DOHH2 (cell line): Measurements from ENCODE around the gene C1RL.

Source experiments
- H3F3A ChIP-seq: fragments of 200-600 bp; sonication (generic), shearing (Covaris generic); 2 replicates; pipeline ENCODE4 v1.6.0; 2016; ENCODE audit warnings: antibody characterized with exemption, mild to moderate bottlenecking; ENCODE audit not compliant: control insufficient read depth, insufficient read depth
- H3K27ac ChIP-seq: fragments of 200-600 bp; sonication (generic); 2 replicates; pipeline ENCODE4 v1.5.1; 2014; ENCODE audit warnings: low read depth, mild to moderate bottlenecking, low read length, moderate library complexity
- H3K27me3 ChIP-seq: fragments of 200-600 bp; sonication (generic); 2 replicates; pipeline ENCODE4 v1.6.1; 2014; ENCODE audit warnings: mild to moderate bottlenecking, low read length, mixed read lengths; ENCODE audit not compliant: control insufficient read depth
- H3K36me3 ChIP-seq: fragments of 200-600 bp; sonication (generic); 2 replicates; pipeline ENCODE4 v1.6.1; 2014; ENCODE audit warnings: mild to moderate bottlenecking, low read length, moderate library complexity, mixed read lengths; ENCODE audit not compliant: control insufficient read depth
- H3K4me1 ChIP-seq: fragments of 200-600 bp; sonication (generic); 2 replicates; pipeline ENCODE4 v1.6.1; 2014; ENCODE audit warnings: mild to moderate bottlenecking, low read length, mixed read lengths; ENCODE audit not compliant: control insufficient read depth
- H3K4me2 ChIP-seq: fragments of 200-600 bp; sonication (generic); 2 replicates; pipeline ENCODE4 v1.6.0; 2014; ENCODE audit warnings: mild to moderate bottlenecking, low read length, moderate library complexity
- H3K4me3 ChIP-seq: fragments of 200-600 bp; sonication (generic); 2 replicates; pipeline ENCODE4 v1.5.1; 2014; ENCODE audit warnings: mild to moderate bottlenecking, low read length, mixed read lengths
- H3K79me2 ChIP-seq: fragments of 200-600 bp; sonication (generic); 2 replicates; pipeline ENCODE4 v1.6.1; 2014; ENCODE audit warnings: mild to moderate bottlenecking, low read length, mixed read lengths; ENCODE audit not compliant: control insufficient read depth
- H3K9me2 ChIP-seq: fragments of 200-600 bp; sonication (generic); replicated peaks from 2 replicates; pipeline ENCODE4 v1.6.1; 2014; ENCODE audit warnings: mild to moderate bottlenecking, low read length, mixed read lengths; ENCODE audit not compliant: control insufficient read depth
- H3K9me3 ChIP-seq: fragments of 200-600 bp; sonication (generic); 2 replicates; pipeline ENCODE4 v1.6.1; 2014; ENCODE audit warnings: antibody characterized with exemption, low read length, mixed read lengths; ENCODE audit not compliant: control insufficient read depth, insufficient read depth
- H4K20me1 ChIP-seq: fragments of 200-600 bp; sonication (generic); 2 replicates; pipeline ENCODE4 v1.6.0; 2014; ENCODE audit warnings: low read depth, mild to moderate bottlenecking, antibody characterized with exemption, low read length, moderate library complexity; ENCODE audit not compliant: control insufficient read depth, insufficient read depth
- CTCF ChIP-seq: fragments of 200-600 bp; sonication (generic); IDR thresholded peaks from one replicate; pipeline ENCODE4 v1.5.1; 2014; ENCODE audit warnings: antibody characterized with exemption, mild to moderate bottlenecking, low read depth, low read length; ENCODE audit not compliant: poor library complexity, severe bottlenecking
- EZH2phosphoT487 ChIP-seq: fragments of 200-600 bp; sonication (generic); IDR thresholded peaks from 2 replicates; pipeline ENCODE4 v1.6.1; 2017; ENCODE audit warnings: borderline replicate concordance, mild to moderate bottlenecking, antibody characterized with exemption, low read length, moderate library complexity, mixed read lengths

C1RL gene

GRCh38 chr12:7075939-7076338, 33.1 kb downstream of the C1RL start:
- Histone ChIP-seq H3K9me3 (no peaks in the 10 kb centered on the region), H3K4me2 (no peak overlapping the region), H3K4me1 (no peaks in the 10 kb centered on the region), H3F3A (no peaks in the 10 kb centered on the region), H3K4me3 (no peak overlapping the region), H3K27me3 (peaks cover 18% of the 10 kb centered on the region; the same call in 1 of the 2 replicates), H3K9me2 (no peaks in the 10 kb centered on the region), H3K79me2 (no peaks in the 10 kb centered on the region), H4K20me1 (no peaks in the 10 kb centered on the region), H3K36me3 (no peaks in the 10 kb centered on the region), H3K27ac (no peak overlapping the region)
- TF ChIP-seq EZH2phosphoT487 (no peak), CTCF (no peak)

GRCh38 chr12:7075518-7075917, 33.5 kb downstream of the C1RL start:
- Histone ChIP-seq H3K27me3 (peaks cover 18% of the 10 kb centered on the region; the same call in 1 of the 2 replicates), H3K9me3 (no peaks in the 10 kb centered on the region), H3K79me2 (no peaks in the 10 kb centered on the region), H3F3A (no peaks in the 10 kb centered on the region), H3K9me2 (no peaks in the 10 kb centered on the region), H3K27ac (no peak overlapping the region), H3K4me3 (no peak overlapping the region), H3K4me2 (no peak overlapping the region), H3K36me3 (no peaks in the 10 kb centered on the region), H3K4me1 (no peaks in the 10 kb centered on the region), H4K20me1 (no peaks in the 10 kb centered on the region)
- TF ChIP-seq EZH2phosphoT487 (no peak), CTCF (no peak)

GRCh38 chr12:7073946-7074345, 35.1 kb downstream of the C1RL start:
- no peaks in the 10 kb centered on the region for H3K4me1 ChIP-seq
- no peaks in the 10 kb centered on the region for H3K9me3 ChIP-seq
- no peaks in the 10 kb centered on the region for H3K9me2 ChIP-seq
- H3K4me3 ChIP-seq = no peak overlapping the region
- H3K36me3 ChIP-seq = no peaks in the 10 kb centered on the region
- H3F3A ChIP-seq = no peaks in the 10 kb centered on the region
- no peaks in the 10 kb centered on the region for H3K79me2 ChIP-seq
- H3K4me2 ChIP-seq = no peak overlapping the region
- no peak for TF ChIP-seq CTCF
- no peak for TF ChIP-seq EZH2phosphoT487
- peaks cover 24% of the 10 kb centered on the region; the same call in 1 of the 2 replicates for H3K27me3 ChIP-seq
- H3K27ac ChIP-seq = no peak overlapping the region
- H4K20me1 ChIP-seq = no peaks in the 10 kb centered on the region

GRCh38 chr12:7072554-7072953, 36.5 kb downstream of the C1RL start:
- Histone ChIP-seq H3K27ac (no peak overlapping the region), H3K9me3 (no peaks in the 10 kb centered on the region), H3K79me2 (no peaks in the 10 kb centered on the region), H3K27me3 (peaks cover 26% of the 10 kb centered on the region), H3K4me2 (no peak overlapping the region), H3K36me3 (no peaks in the 10 kb centered on the region), H3K9me2 (no peaks in the 10 kb centered on the region), H3K4me3 (no peak overlapping the region), H4K20me1 (no peaks in the 10 kb centered on the region), H3K4me1 (no peaks in the 10 kb centered on the region), H3F3A (no peaks in the 10 kb centered on the region)
- TF ChIP-seq EZH2phosphoT487 (no peak), CTCF (no peak)
